BLaER1 (cell line): ENCODE results near the gene CD247.
A peak's percentile ranks its signal among the peaks of the same experiment; 100 is the strongest.
"Not testable (repeated sequence)": the region's sequence is repeated elsewhere in the genome, so short reads cannot be mapped to it uniquely, and the experiment has no call there.

Source experiments
- H3K27ac ChIP-seq: shearing (Covaris generic); formaldehyde crosslinking; 2 replicates; pipeline ENCODE4 v1.8.1; 2022
- H3K27me3 ChIP-seq: shearing (Covaris generic); formaldehyde crosslinking; 2 replicates; pipeline ENCODE4 v1.8.1; 2022
- H3K36me3 ChIP-seq: shearing (Covaris generic); formaldehyde crosslinking; 2 replicates; pipeline ENCODE4 v1.8.1; 2022
- H3K4me1 ChIP-seq: shearing (Covaris generic); formaldehyde crosslinking; 2 replicates; pipeline ENCODE4 v1.8.1; 2022
- H3K4me2 ChIP-seq: shearing (Covaris generic); formaldehyde crosslinking; 2 replicates; pipeline ENCODE4 v1.8.1; 2022
- H3K4me3 ChIP-seq: shearing (Covaris generic); formaldehyde crosslinking; 2 replicates; pipeline ENCODE4 v1.8.1; 2022
- H3K9ac ChIP-seq: shearing (Covaris generic); formaldehyde crosslinking; 2 replicates; pipeline ENCODE4 v1.8.1; 2022
- H3K9me3 ChIP-seq: shearing (Covaris generic); formaldehyde crosslinking; 2 replicates; pipeline ENCODE4 v1.8.1; 2022
- H4K20me1 ChIP-seq: shearing (Covaris generic); formaldehyde crosslinking; 2 replicates; pipeline ENCODE4 v1.8.1; 2022
- Cebpa-rat ChIP-seq: shearing (Covaris generic); IDR thresholded peaks from 2 replicates; pipeline ENCODE4 v1.8.1; 2022

The CD247 gene

GRCh38 chr1:167518331-167518700 is at the start of gene CD247:
CD247 (minus strand) TSS chr1:167518529; CDS start chr1:167518465, 64 bp downstream.
- H3K9me3 ChIP-seq: no peaks in the 10 kb centered on the region
- no peak within 1 kb of the TSS for H3K4me3 ChIP-seq
- no peak within 1 kb of the TSS for H3K9ac ChIP-seq
- H3K36me3 ChIP-seq: no peaks in the 10 kb centered on the region
- no peak within 1 kb of the TSS for H3K27ac ChIP-seq
- peaks cover 12% of the 10 kb centered on the region for H3K4me1 ChIP-seq
- no peak for TF ChIP-seq Cebpa-rat
- H4K20me1 ChIP-seq: no peaks in the 10 kb centered on the region
- H3K4me2 ChIP-seq: peak within 1 kb of the TSS; percentile 21; the same call in 1 of the 2 replicates
- no peaks in the 10 kb centered on the region for H3K27me3 ChIP-seq

DNA sequence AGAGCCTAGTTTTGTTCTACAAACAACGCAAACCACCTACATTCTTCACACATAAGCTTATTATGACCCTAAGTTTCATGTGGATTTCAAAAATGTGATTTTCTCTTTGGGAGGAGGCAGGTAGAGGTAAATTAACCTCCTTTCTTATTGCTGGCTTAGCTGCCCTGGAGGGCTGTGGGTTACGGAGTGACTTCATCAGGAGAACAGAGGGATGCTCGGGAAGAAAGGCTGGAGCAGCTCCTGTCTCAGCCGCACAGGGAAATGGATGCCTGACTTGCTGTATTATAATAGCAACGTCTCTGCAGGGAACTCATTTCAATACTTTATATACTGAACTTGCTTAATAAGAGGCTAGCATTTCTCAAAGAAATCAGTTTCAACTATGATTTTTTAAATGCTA is 49.3 kb upstream of the CD247 start:
- Histone ChIP-seq H3K27me3 (no peaks in the 10 kb centered on the region), H3K36me3 (no peaks in the 10 kb centered on the region), H3K4me2 (peak overlapping the region; percentile 84), H4K20me1 (no peaks in the 10 kb centered on the region), H3K27ac (peak overlapping the region; percentile 47), H3K9ac (no peak overlapping the region), H3K9me3 (peaks cover 21% of the 10 kb centered on the region), H3K4me3 (no peak overlapping the region), H3K4me1 (peaks cover 44% of the 10 kb centered on the region)
- no peak for TF ChIP-seq Cebpa-rat

DNA sequence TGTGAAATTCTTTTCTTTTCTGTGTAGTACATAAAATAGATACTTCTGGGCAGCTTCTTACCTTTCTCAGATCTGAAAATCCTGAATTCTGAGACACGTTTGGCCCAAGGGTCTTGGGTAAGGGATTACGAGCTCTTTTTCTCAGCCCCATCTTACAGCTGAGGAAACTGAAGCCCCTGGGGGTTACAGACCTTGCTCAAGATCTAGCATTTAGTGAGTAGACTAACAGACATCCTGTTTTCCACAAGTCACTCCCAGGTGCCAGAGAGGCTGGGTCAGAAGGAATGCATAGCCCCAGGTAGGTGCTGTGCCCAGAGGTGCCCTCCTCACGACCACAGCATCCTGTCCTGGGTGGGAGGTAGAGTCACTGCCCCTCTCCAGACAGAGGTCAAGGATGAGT is 48.4 kb upstream of the CD247 start:
- Histone ChIP-seq H3K9me3 (peaks cover 12% of the 10 kb centered on the region), H3K4me1 (peaks cover 44% of the 10 kb centered on the region), H3K4me3 (no peak overlapping the region), H4K20me1 (no peaks in the 10 kb centered on the region), H3K36me3 (no peaks in the 10 kb centered on the region), H3K27ac (peak overlapping the region; percentile 47), H3K4me2 (peak overlapping the region; percentile 84), H3K27me3 (no peaks in the 10 kb centered on the region), H3K9ac (peak overlapping the region; percentile 4; the same call in 1 of the 2 replicates)
- TF ChIP-seq Cebpa-rat: no peak

DNA sequence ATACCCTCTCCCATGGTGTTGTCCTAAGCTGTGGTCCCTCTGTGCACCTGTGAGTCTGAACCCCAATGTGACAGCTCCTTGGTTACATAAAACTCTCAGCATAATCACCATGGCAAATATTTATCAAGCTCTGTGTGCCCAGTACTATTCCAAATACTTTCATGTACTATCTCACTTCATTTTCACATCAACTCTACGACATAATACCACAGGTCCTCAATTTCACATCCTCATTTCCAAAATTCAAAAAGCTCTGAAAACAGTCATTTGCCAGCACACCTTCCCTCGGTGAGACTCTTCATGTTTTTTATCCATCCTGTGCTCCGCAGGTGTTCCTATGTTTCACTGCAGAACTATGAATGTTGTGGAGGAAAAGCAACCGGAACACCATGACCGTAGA is 47.6 kb upstream of the CD247 start:
- TF ChIP-seq Cebpa-rat: no peak
- H3K4me3 ChIP-seq: no peak overlapping the region
- H3K36me3 ChIP-seq: no peaks in the 10 kb centered on the region
- H3K9ac ChIP-seq: no peak overlapping the region
- no peaks in the 10 kb centered on the region for H4K20me1 ChIP-seq
- no peaks in the 10 kb centered on the region for H3K27me3 ChIP-seq
- H3K4me1 ChIP-seq: peaks cover 44% of the 10 kb centered on the region
- H3K9me3 ChIP-seq: peaks cover 3% of the 10 kb centered on the region; the same call in 1 of the 2 replicates
- peak overlapping the region; percentile 84 for H3K4me2 ChIP-seq
- H3K27ac ChIP-seq: 0 out of 2 replicates have a peak overlapping the region, but pooled peaks have one; percentile 47

- Histone ChIP-seq H3K27me3 (no peaks in the 10 kb centered on the region), H3K4me2 (peak overlapping the region; percentile 22; the same call in 1 of the 2 replicates), H3K27ac (0 out of 2 replicates have a peak overlapping the region, but pooled peaks have one; percentile 36), H3K36me3 (no peaks in the 10 kb centered on the region), H3K9ac (no peak overlapping the region), H3K9me3 (no peaks in the 10 kb centered on the region), H3K4me3 (no peak overlapping the region), H4K20me1 (no peaks in the 10 kb centered on the region), H3K4me1 (peaks cover 44% of the 10 kb centered on the region)
- no peak; the same call in 1 of the 2 replicates for TF ChIP-seq Cebpa-rat
Observed at GRCh38 chr1:167564612-167565270, 46.4 kb upstream of the CD247 start.

DNA sequence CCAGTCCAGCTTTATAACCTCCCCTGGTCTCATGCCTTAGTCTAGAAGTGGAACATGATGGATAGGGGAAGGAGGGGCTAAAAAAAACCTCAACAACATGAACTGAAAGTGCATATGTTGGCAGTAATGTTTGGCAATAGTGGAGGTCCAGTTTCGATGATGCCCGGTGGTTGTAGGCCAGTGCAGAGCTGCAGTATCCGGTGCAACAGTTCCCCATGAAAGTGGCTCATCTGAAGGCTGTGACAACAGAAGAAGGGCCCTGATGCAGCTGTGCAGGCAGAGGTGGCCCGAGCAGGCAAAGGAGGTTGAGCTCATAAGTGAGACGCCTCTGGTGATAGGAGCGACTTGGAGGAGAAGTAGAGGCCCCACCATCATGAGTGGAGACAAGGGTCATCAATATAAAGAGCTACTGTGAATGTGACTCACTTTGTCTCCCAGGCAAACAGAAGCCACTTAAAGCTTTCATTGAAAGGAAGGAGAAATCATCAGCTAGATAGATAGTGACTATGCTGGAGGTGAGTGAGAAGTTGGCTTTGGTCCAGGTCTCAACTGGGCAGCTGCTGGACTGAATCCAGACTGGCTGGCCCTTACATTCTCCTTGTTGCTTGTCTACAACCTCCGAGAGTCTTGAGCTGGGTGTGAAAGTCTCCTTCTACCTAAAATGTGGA is 45.4 kb upstream of the CD247 start:
- Histone ChIP-seq H3K9me3 (no peaks in the 10 kb centered on the region), H3K9ac (no peak overlapping the region), H4K20me1 (no peaks in the 10 kb centered on the region), H3K4me2 (no peak overlapping the region), H3K4me1 (peaks cover 43% of the 10 kb centered on the region), H3K27me3 (no peaks in the 10 kb centered on the region), H3K27ac (no peak overlapping the region), H3K36me3 (no peaks in the 10 kb centered on the region), H3K4me3 (no peak overlapping the region)
- TF ChIP-seq Cebpa-rat: no peak

DNA sequence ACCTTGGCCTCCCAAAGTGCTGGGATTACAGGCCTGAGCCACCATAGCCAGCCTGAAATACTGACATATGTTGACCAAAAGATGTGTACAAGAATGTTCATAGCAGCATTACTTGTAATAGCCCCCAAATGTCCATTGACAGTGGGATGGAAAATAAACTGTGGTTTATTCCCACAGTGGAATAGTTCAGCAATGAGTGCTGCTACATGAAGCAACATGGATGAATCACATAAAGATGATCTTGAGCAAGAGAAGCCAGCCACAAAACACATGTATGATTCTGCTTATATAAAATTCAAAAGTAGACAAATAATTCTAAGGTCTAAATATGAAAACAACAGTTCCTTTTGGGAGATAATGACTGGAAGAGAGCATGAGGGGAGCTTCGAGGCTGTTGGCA is 44.4 kb upstream of the CD247 start:
- Histone ChIP-seq H3K9ac (no peak overlapping the region), H3K4me3 (no peak overlapping the region), H3K36me3 (no peaks in the 10 kb centered on the region), H3K9me3 (no peaks in the 10 kb centered on the region), H4K20me1 (no peaks in the 10 kb centered on the region), H3K27ac (no peak overlapping the region), H3K4me2 (no peak overlapping the region), H3K4me1 (peaks cover 33% of the 10 kb centered on the region), H3K27me3 (no peaks in the 10 kb centered on the region)
- TF ChIP-seq Cebpa-rat: no peak

DNA sequence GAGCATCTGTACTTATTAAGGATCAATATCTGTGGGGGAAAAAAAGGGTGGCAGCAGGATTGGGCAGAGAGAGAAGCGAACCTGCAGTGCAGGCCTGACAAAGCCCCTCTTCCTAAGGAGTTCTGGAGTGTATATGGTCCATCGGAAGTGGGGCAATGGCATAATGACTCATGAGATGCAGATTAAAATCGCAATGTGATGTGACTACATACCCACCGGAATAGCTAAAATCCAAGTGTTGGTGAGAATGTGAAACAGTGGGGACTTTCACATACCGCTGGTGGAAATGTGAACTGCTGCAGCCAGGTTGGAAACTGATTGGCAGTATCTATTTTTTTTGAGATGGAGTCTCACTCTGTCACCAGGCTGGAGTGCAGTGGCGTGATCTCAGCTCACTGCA is 43.4 kb upstream of the CD247 start:
- Histone ChIP-seq H3K4me2 (no peak overlapping the region), H3K27ac (no peak overlapping the region), H4K20me1 (no peaks in the 10 kb centered on the region)

GRCh38 chr1:167555971-167556714 is 37.8 kb upstream of the CD247 start:
- no peak for TF ChIP-seq Cebpa-rat
- Histone ChIP-seq H3K27ac (no peak overlapping the region), H3K9ac (no peak overlapping the region), H3K4me3 (no peak overlapping the region), H3K4me2 (no peak overlapping the region), H4K20me1 (no peaks in the 10 kb centered on the region), H3K9me3 (no peaks in the 10 kb centered on the region), H3K27me3 (no peaks in the 10 kb centered on the region), H3K4me1 (peaks cover 18% of the 10 kb centered on the region), H3K36me3 (no peaks in the 10 kb centered on the region)

More for the DNA sequence above, 43.4 kb upstream of the CD247 start:
- peaks cover 23% of the 10 kb centered on the region for H3K4me1 ChIP-seq
- no peak overlapping the region for H3K4me3 ChIP-seq
- H3K36me3 ChIP-seq: no peaks in the 10 kb centered on the region
- H3K9ac ChIP-seq: no peak overlapping the region
- TF ChIP-seq Cebpa-rat: no peak
- no peaks in the 10 kb centered on the region for H3K27me3 ChIP-seq
- H3K9me3 ChIP-seq: no peaks in the 10 kb centered on the region

DNA sequence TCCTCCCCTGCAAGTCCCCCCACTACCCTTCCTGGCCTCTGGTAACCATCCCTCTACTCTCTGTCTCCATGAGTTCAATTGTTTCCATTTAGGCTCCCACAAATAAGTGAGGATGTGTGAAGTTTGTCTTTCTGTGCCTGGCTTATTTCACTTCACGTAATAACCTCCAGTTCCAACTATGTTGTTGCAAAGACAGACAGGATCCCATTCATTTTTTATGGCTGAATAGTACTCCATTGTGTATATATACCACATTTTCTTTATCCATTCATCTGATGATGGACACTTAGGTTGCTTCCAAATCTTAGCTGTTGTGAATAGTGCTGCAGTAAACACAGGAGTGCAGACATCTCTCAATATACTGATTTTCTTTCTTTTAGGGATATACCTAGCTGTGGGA is 36.7 kb upstream of the CD247 start:
- H3K9ac ChIP-seq, H4K20me1 ChIP-seq, H3K4me2 ChIP-seq: not testable (repeated sequence)

More for the DNA sequence above, 36.7 kb upstream of the CD247 start:
- H3K36me3 ChIP-seq, H3K9me3 ChIP-seq, H3K27ac ChIP-seq, H3K4me3 ChIP-seq, H3K27me3 ChIP-seq: not testable (repeated sequence)
- H3K4me1 ChIP-seq: peaks cover 18% of the 10 kb centered on the region
